K562 (cell line): ENCODE results near the gene GAK. TPM values are rescaled to one million over a fixed set of nuclear protein-coding genes. Genes with fewer than 3 reads are reported as not detected.
A peak's percentile ranks its signal among the peaks of the same experiment; 100 is the strongest.

Experiments used
- ATF4 ChIP-seq: fragments of 450-650 bp; formaldehyde crosslinking; IDR thresholded peaks from 2 replicates; pipeline ENCODE4 v1.4.0; 2022; ENCODE audit warnings: mild to moderate bottlenecking, moderate library complexity
- BHLHE40 ChIP-seq: IDR thresholded peaks from 2 replicates; pipeline ENCODE4 v1.6.1; 2011; ENCODE audit warnings: low read length, improper control_type of control experiment
- CHD1 ChIP-seq: fragments of 200-600 bp; sonication (generic); IDR thresholded peaks from one replicate; pipeline ENCODE4 v1.6.1; 2012; ENCODE audit warnings: mild to moderate bottlenecking, moderate library complexity, low read length, inconsistent platforms
- CTCFL ChIP-seq: IDR thresholded peaks from 2 replicates; pipeline ENCODE4 v1.6.1; 2011; ENCODE audit warnings: borderline replicate concordance, low read depth, mild to moderate bottlenecking, moderate library complexity, low read length; ENCODE audit not compliant: insufficient read depth, poor library complexity, severe bottlenecking
- E2F3 ChIP-seq: fragments of 250-450 bp; sonication (Bioruptor Pico); IDR thresholded peaks from 2 replicates; pipeline ENCODE4 v1.4.0; 2020; ENCODE audit warnings: mild to moderate bottlenecking
- EP300 ChIP-seq: IDR thresholded peaks from 2 replicates; pipeline ENCODE4 v1.6.1; 2012; ENCODE audit warnings: low read length, improper control_type of control experiment
- FOXA1 ChIP-seq: fragments of 450-650 bp; IDR thresholded peaks from 2 replicates; pipeline ENCODE4 v1.6.1; 2016; ENCODE audit warnings: mild to moderate bottlenecking, borderline replicate concordance
- HDAC1 ChIP-seq, 2 experiments: fragments of 450-650 bp; IDR thresholded peaks; 2 replicates each; pipeline ENCODE4 v1.6.1; 2016 to 2017; ENCODE audit warnings: inconsistent platforms in 1 of 2, mild to moderate bottlenecking in 1 of 2, moderate library complexity in 1 of 2
- PREB ChIP-seq: sonication (generic); formaldehyde crosslinking; IDR thresholded peaks from 2 replicates; pipeline ENCODE4 v1.8.1; 2023; ENCODE audit warnings: mild to moderate bottlenecking, missing genetic modification reagents
- PYGO2 ChIP-seq: fragments of 450-650 bp; IDR thresholded peaks from 2 replicates; pipeline ENCODE4 v1.6.1; 2016; ENCODE audit warnings: mild to moderate bottlenecking, missing genetic modification characterization, moderate library complexity, missing compliant biosample characterization
- RBBP5 ChIP-seq: fragments of 200-600 bp; sonication (generic); IDR thresholded peaks from 2 replicates; pipeline ENCODE4 v1.6.1; 2012; ENCODE audit warnings: borderline replicate concordance, mild to moderate bottlenecking, low read length, control low read depth, inconsistent platforms; ENCODE audit not compliant: insufficient read depth, poor library complexity, severe bottlenecking
- TAF9B ChIP-seq: fragments of 450-650 bp; IDR thresholded peaks from 2 replicates; pipeline ENCODE4 v1.6.1; 2018; ENCODE audit warnings: mild to moderate bottlenecking; ENCODE audit not compliant: partially characterized antibody
- TRIM24 ChIP-seq, 2 experiments: fragments of 450-650 bp; IDR thresholded peaks; 2 replicates each; pipeline ENCODE4 v1.6.1; 2016
- ZNF511 ChIP-seq: sonication (generic); formaldehyde crosslinking; IDR thresholded peaks from 2 replicates; pipeline ENCODE4 v1.8.0; 2022; ENCODE audit warnings: mild to moderate bottlenecking, missing genetic modification reagents
- ZNF609 ChIP-seq: sonication (generic); formaldehyde crosslinking; IDR thresholded peaks from 2 replicates; pipeline ENCODE4 v1.8.1; 2023; ENCODE audit warnings: missing genetic modification reagents, mild to moderate bottlenecking, borderline replicate concordance
- polyA plus RNA-seq, 8 experiments: library from polyadenylated mRNA; depleted of rRNA in 4 of 8; stranded (reverse) in 5 of 8; unstranded in 3 of 8; fragments of >200 nt; fragmentation: Nextera tagmentation in 2 of 8; fragmentation: Illumina TruSeq in 1 of 8; extraction: Ambion mirVana in 2 of 8; extraction: Trizol in 1 of 8; gene quantifications; 2 replicates each; pipeline versions ENCODE4 v1.2.1 to v1.2.3, GENCODE V29; 2011 to 2014; ENCODE audit warnings: inconsistent platforms in 1 of 8, missing spikeins in 1 of 8
- total RNA-seq, 7 experiments: library from RNA; depleted of rRNA in 6 of 7; stranded (reverse); fragments of >200 nt in 6 of 7; fragmentation: Illumina TruSeq in 2 of 7; extraction: Trizol in 2 of 7; gene quantifications; 2 replicates each; pipeline versions ENCODE4 v1.2.1 to v1.2.3, GENCODE V29; 2011 to 2021; ENCODE audit warnings: low replicate concordance in 1 of 7

The GAK gene
- total and polyA plus RNA-seq, 9 of the 15 experiments (the other 6 are each of a cell fraction or from before 2014, with no cell fraction given) = 1.3 to 102 (median 16.2) TPM

- TF ChIP-seq ZNF511 = peak; percentile 56; the same call in 1 of the 2 replicates
- TF ChIP-seq E2F3 (CRISPR knock-in tag) = peak; percentile 92
- TF ChIP-seq ATF4 (CRISPR knock-in tag) = no peak
- peak; percentile 78 for TF ChIP-seq CTCFL
- peak; percentile 34 for TF ChIP-seq TAF9B
- TF ChIP-seq ZNF609 (CRISPR knock-in tag) = 0 out of 2 replicates have a peak, but pooled peaks have one; percentile 48
- TF ChIP-seq PREB = no peak
- no peak for TF ChIP-seq FOXA1
- TF ChIP-seq CHD1 = peak; percentile 68
- TF ChIP-seq TRIM24 (IDR thresholded peaks at IDR 0.05) = no peak
- peak; percentile 86 for TF ChIP-seq BHLHE40
- TF ChIP-seq RBBP5 = peak; percentile 97
- TF ChIP-seq PYGO2 (tag) = no peak
- peak in 1 of 2 experiments; percentile 82; a peak in 2 of 4 replicates for TF ChIP-seq HDAC1 (IDR thresholded peaks at IDR 0.05)
- TF ChIP-seq EP300 = peak; percentile 35; the same call in 1 of the 2 replicates
Measured at GRCh38 chr4:931960-932712, at the start of gene GAK, which contains the start of gene TMEM175 (continued).
